Neural progenitor cell (in vitro differentiated cells): ENCODE results near the gene KCNMA1.

ENCODE experiments used
- CTCF ChIP-seq: fragments of 200-600 bp; sonication (generic); IDR thresholded peaks from 2 replicates; pipeline ENCODE4 v1.5.1; 2017; ENCODE audit warnings: antibody characterized with exemption, mild to moderate bottlenecking
- EZH2 ChIP-seq: fragments of 200-600 bp; sonication (generic); IDR thresholded peaks from 2 replicates; pipeline ENCODE4 v1.6.1; 2017; ENCODE audit warnings: antibody characterized with exemption, mild to moderate bottlenecking, moderate library complexity

GRCh38 chr10:77359950-77360520 lies 277.6 kb downstream of the KCNMA1 start:
- TF ChIP-seq CTCF = no peak
- no peak for TF ChIP-seq EZH2
